PC-9 (cell line): Measurements from ENCODE around the gene OR4C13. TPM values are rescaled to one million over a fixed set of nuclear protein-coding genes. Genes with fewer than 3 reads are reported as not detected.
"Not testable (repeated sequence)": the region's sequence is repeated elsewhere in the genome, so short reads cannot be mapped to it uniquely, and the experiment has no call there.

Experiments
- Bru-seq: library from RNA; stranded (reverse); fragments of 400-500 nt; gene quantifications from one replicate; lab custom pipeline; 2021; lab: Mats Ljungman, UMichigan
- BruChase-seq, 2 experiments: library from RNA; stranded (reverse); fragments of 400-500 nt; gene quantifications; one replicate each; lab custom pipeline; 2021; lab: Mats Ljungman, UMichigan
- BruUV-seq: library from RNA; stranded (reverse); fragments of 400-500 nt; replicated peaks from 2 replicates; lab custom pipeline; 2021; lab: Mats Ljungman, UMichigan
- CTCF ChIA-PET: fragments of 300-600 bp; sonication (Branson Sonifier 250); formaldehyde crosslinking; loops from one replicate; lab custom pipeline; 2022; ENCODE audit warnings: antibody characterized with exemption; lab: Charles Lee
- POLR2A ChIA-PET: fragments of 300-600 bp; sonication (Branson Sonifier 250); formaldehyde crosslinking; loops from one replicate; lab custom pipeline; 2022; ENCODE audit warnings: antibody characterized with exemption; ENCODE audit not compliant: unreplicated experiment; lab: Charles Lee
- DNase-seq, 2 experiments: peaks; one replicate each; pipeline versions ENCODE4 v3.0.0 to v3.0.0-alpha.2; 2015 to 2022; ENCODE audit warnings: mixed read lengths in 1 of 2
- H2AFZ ChIP-seq: fragments of 200-600 bp; sonication (generic); 2 replicates; pipeline ENCODE4 v1.8.1; 2017; ENCODE audit warnings: antibody characterized with exemption
- H3F3A ChIP-seq: fragments of 200-600 bp; sonication (generic); 2 replicates; pipeline ENCODE4 v1.8.1; 2017; ENCODE audit warnings: antibody characterized with exemption, mild to moderate bottlenecking, low read depth; ENCODE audit not compliant: insufficient read depth
- H3K27ac ChIP-seq: fragments of 200-600 bp; sonication (generic); 2 replicates; pipeline ENCODE4 v1.6.1; 2016; ENCODE audit warnings: mixed run types
- H3K27me3 ChIP-seq: fragments of 200-600 bp; sonication (generic); 2 replicates; pipeline ENCODE4 v1.6.1; 2016; ENCODE audit warnings: low read depth, mixed run types; ENCODE audit not compliant: insufficient read depth
- H3K36me3 ChIP-seq: fragments of 200-600 bp; sonication (generic); 2 replicates; pipeline ENCODE4 v1.6.1; 2016; ENCODE audit warnings: low read depth, mixed run types
- H3K4me1 ChIP-seq: fragments of 200-600 bp; sonication (generic); replicated peaks from 2 replicates; pipeline ENCODE4 v1.6.1; 2016; ENCODE audit warnings: mixed run types; ENCODE audit not compliant: insufficient read depth
- H3K4me2 ChIP-seq: fragments of 200-600 bp; sonication (generic); 2 replicates; pipeline ENCODE4 v1.6.1; 2017; ENCODE audit warnings: mixed run types
- H3K4me3 ChIP-seq: fragments of 200-600 bp; sonication (generic); 2 replicates; pipeline ENCODE4 v1.6.1; 2016; ENCODE audit warnings: mixed run types
- H3K79me2 ChIP-seq: fragments of 200-600 bp; sonication (generic); 2 replicates; pipeline ENCODE4 v1.6.1; 2017; ENCODE audit warnings: low read depth, mixed run types
- H3K9me2 ChIP-seq: fragments of 200-600 bp; sonication (generic); 2 replicates; pipeline ENCODE4 v1.8.1; 2017; ENCODE audit warnings: mild to moderate bottlenecking; ENCODE audit not compliant: insufficient read depth
- H3K9me3 ChIP-seq: fragments of 200-600 bp; sonication (generic); 2 replicates; pipeline ENCODE4 v1.8.1; 2016; ENCODE audit warnings: low read depth; ENCODE audit not compliant: insufficient read depth
- H4K20me1 ChIP-seq: fragments of 200-600 bp; sonication (generic); 2 replicates; pipeline ENCODE4 v1.8.1; 2017; ENCODE audit not compliant: insufficient read depth
- CTCF ChIP-seq: fragments of 200-600 bp; sonication (generic); conservative IDR thresholded peaks from 2 replicates; pipeline ENCODE4 v1.6.1; 2017; ENCODE audit warnings: mixed run types, antibody characterized with exemption, mild to moderate bottlenecking, moderate library complexity
- EZH2 ChIP-seq: fragments of 200-600 bp; sonication (generic); IDR thresholded peaks from 2 replicates; pipeline ENCODE4 v1.8.0; 2017; ENCODE audit warnings: antibody characterized with exemption, low read depth
- intact Hi-C: fragments of 100-400 bp; cut with micrococcal nuclease; formaldehyde crosslinking; loops from one replicate; pipeline ENCODE4 v1.10.0; 2022; ENCODE audit not compliant: unreplicated experiment
- long read RNA-seq: library from polyadenylated mRNA; stranded (forward); transcript quantifications from one replicate; pipeline ENCODE4 v2.0.0, GENCODE V29; 2022
- total RNA-seq: library from RNA; stranded (reverse); gene quantifications from 2 replicates; pipeline ENCODE4 v1.2.3, GENCODE V29; 2021

OR4C13 gene
- total RNA-seq: not detected in 2 replicates
- not detected for Bru-seq, nascent RNA
- not detected for BruChase-seq, experiment 1, labeled RNA remaining after a 2-hour chase
- not detected for BruChase-seq, experiment 2, labeled RNA remaining after a 6-hour chase
- long read RNA-seq: 0 reads

- Histone ChIP-seq H3K4me2 (no peak within 1 kb of the TSS), H3K27me3 (no peaks in the 10 kb centered on the region), H3K27ac (no peak within 1 kb of the TSS), H3F3A (no peaks in the 10 kb centered on the region), H3K36me3 (no peaks in the 10 kb centered on the region), H4K20me1 (no peaks in the 10 kb centered on the region), H3K4me1 (no peaks in the 10 kb centered on the region), H2AFZ (no peak within 1 kb of the TSS), H3K9me3 (no peaks in the 10 kb centered on the region; the same call in 1 of the 2 replicates), H3K9me2 (no peaks in the 10 kb centered on the region), H3K79me2 (no peaks in the 10 kb centered on the region), H3K4me3 (no peak within 1 kb of the TSS)
- no TSS peak for BruUV-seq
- DNase-seq: no peak
- POLR2A ChIA-PET: no interaction called here
- CTCF ChIA-PET: no interaction called here
- intact Hi-C loops: no loop called here
- TF ChIP-seq EZH2 (no peak), CTCF (no peak)
Measured at GRCh38 chr11:49952091-49952490, at the start of gene OR4C13. Gene OR4C13 (plus strand): TSS chr11:49952391. CDS start chr11:49952423, 32 bp downstream.

- H3K9me3 ChIP-seq, H3K4me1 ChIP-seq, H3K36me3 ChIP-seq, H3K9me2 ChIP-seq, H3K27me3 ChIP-seq, intact Hi-C loops, H3K4me2 ChIP-seq, BruUV-seq, H2AFZ ChIP-seq, POLR2A ChIA-PET, H3F3A ChIP-seq, H3K79me2 ChIP-seq, DNase-seq, H4K20me1 ChIP-seq, CTCF ChIA-PET, H3K27ac ChIP-seq, H3K4me3 ChIP-seq: not testable (repeated sequence)
Measured at GRCh38 chr11:49911516-49911915, 40.7 kb upstream of the OR4C13 start.

GRCh38 chr11:49948701-49949100 is 3.5 kb upstream of the OR4C13 start:
- POLR2A ChIA-PET, H3K27ac ChIP-seq, H3K79me2 ChIP-seq, H3F3A ChIP-seq, H3K9me3 ChIP-seq, H3K4me3 ChIP-seq, H3K36me3 ChIP-seq, H3K9me2 ChIP-seq, intact Hi-C loops, CTCF ChIA-PET, DNase-seq, H4K20me1 ChIP-seq, H3K4me1 ChIP-seq, H3K27me3 ChIP-seq, H3K4me2 ChIP-seq, H2AFZ ChIP-seq, BruUV-seq: not testable (repeated sequence)

- H3K4me2 ChIP-seq, H3K4me1 ChIP-seq, H3K79me2 ChIP-seq, H3F3A ChIP-seq, H3K9me3 ChIP-seq, H2AFZ ChIP-seq, H3K27me3 ChIP-seq, H3K4me3 ChIP-seq, BruUV-seq, H3K27ac ChIP-seq, CTCF ChIA-PET, H3K36me3 ChIP-seq, intact Hi-C loops, DNase-seq, H4K20me1 ChIP-seq, POLR2A ChIA-PET, H3K9me2 ChIP-seq: not testable (repeated sequence)
Measured at GRCh38 chr11:49973439-49973838, 21.2 kb downstream of the OR4C13 start.

GRCh38 chr11:49982435-49982834 is 30.2 kb downstream of the OR4C13 start, which contains the start of gene OR4C12:
Gene OR4C12 (minus strand): TSS chr11:49982535. CDS start chr11:49982501, 34 bp downstream.
- H2AFZ ChIP-seq, H3K79me2 ChIP-seq, POLR2A ChIA-PET, H3K4me1 ChIP-seq, DNase-seq, H3K36me3 ChIP-seq, H3K4me3 ChIP-seq, H3K9me2 ChIP-seq, BruUV-seq, H3K9me3 ChIP-seq, intact Hi-C loops, H3K27ac ChIP-seq, CTCF ChIA-PET, H4K20me1 ChIP-seq, H3F3A ChIP-seq, H3K27me3 ChIP-seq, H3K4me2 ChIP-seq: not testable (repeated sequence)
